ENCODE data around the gene UTS2B. TPM values are rescaled to one million over a fixed set of nuclear protein-coding genes. Genes with fewer than 3 reads are reported as not detected.

The UTS2B gene
- total RNA-seq, 4 donors from 2014 or later: 0.38 TPM; not detected in 3

GRCh38 chr3:191316876-191317603 lies 13.3 kb downstream of the UTS2B start:
- Histone ChIP-seq H3K4me1 (no peaks in the 10 kb centered on the region), H3K36me3 (no peaks in the 10 kb centered on the region), H3K9me3 (no peaks in the 10 kb centered on the region), H3K4me3 (no peak overlapping the region), H3K27ac (no peak overlapping the region), H3K27me3 (no peaks in the 10 kb centered on the region)
- intact Hi-C loops (cut with DNase I): no loop called here
- 91 to 94% methylated on average over 6 to 17 of the region's 40 CpGs for WGBS, 2 donors
- no peak for DNase-seq
- TF ChIP-seq POLR2A (IDR thresholded peaks at IDR 0.05) (no peak), CTCF (IDR thresholded peaks at IDR 0.05) (no peak)

GRCh38 chr3:191314109-191314728 lies 16.1 kb downstream of the UTS2B start:
- TF ChIP-seq POLR2A (IDR thresholded peaks at IDR 0.05): no peak
- TF ChIP-seq CTCF (IDR thresholded peaks at IDR 0.05): no peak
- Histone ChIP-seq H3K27ac (no peak overlapping the region), H3K27me3 (no peaks in the 10 kb centered on the region), H3K4me3 (no peak overlapping the region), H3K36me3 (no peaks in the 10 kb centered on the region), H3K9me3 (no peaks in the 10 kb centered on the region), H3K4me1 (no peaks in the 10 kb centered on the region)
- 71 to 81% methylated on average over 5 of the region's 5 CpGs for WGBS, 2 donors
- no peak for DNase-seq
- intact Hi-C loops (cut with DNase I): no loop called here

DNA sequence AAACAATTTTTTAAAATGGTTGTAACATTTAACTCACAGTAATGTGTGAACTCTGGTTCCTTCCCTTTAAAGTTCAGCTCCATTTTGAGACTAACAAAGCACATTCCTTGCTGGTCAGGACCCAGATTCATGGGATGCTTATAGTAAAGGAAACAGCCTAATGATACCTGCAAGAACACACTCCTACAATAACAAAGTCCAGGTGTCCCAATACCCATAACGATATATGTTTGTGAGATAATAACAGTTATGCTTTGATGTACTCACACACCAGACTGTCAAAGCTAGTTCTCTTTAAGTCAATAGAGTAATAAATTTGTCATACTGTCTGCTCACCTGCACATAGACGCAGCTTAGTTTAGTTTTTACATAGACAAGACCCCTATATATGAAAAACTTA lies 17.0 kb downstream of the UTS2B start:
- WGBS, 2 donors: 76 to 84% methylated on average over 2 of the region's 2 CpGs
- no peak overlapping the region for H3K27ac ChIP-seq
- H3K36me3 ChIP-seq: no peaks in the 10 kb centered on the region
- H3K4me3 ChIP-seq: no peak overlapping the region
- no peaks in the 10 kb centered on the region for H3K4me1 ChIP-seq
- TF ChIP-seq CTCF (IDR thresholded peaks at IDR 0.05): no peak
- TF ChIP-seq POLR2A (IDR thresholded peaks at IDR 0.05): no peak
- DNase-seq: no peak
- no peaks in the 10 kb centered on the region for H3K9me3 ChIP-seq
- no peaks in the 10 kb centered on the region for H3K27me3 ChIP-seq
- intact Hi-C loops (cut with DNase I): no loop called here

- no peak overlapping the region for H3K4me3 ChIP-seq
- no peak for TF ChIP-seq CTCF (IDR thresholded peaks at IDR 0.05)
- TF ChIP-seq POLR2A (IDR thresholded peaks at IDR 0.05): no peak
- H3K9me3 ChIP-seq: no peaks in the 10 kb centered on the region
- intact Hi-C loops (cut with DNase I): no loop called here
- no peaks in the 10 kb centered on the region for H3K27me3 ChIP-seq
- H3K27ac ChIP-seq: no peak overlapping the region
- H3K4me1 ChIP-seq: no peaks in the 10 kb centered on the region
- no peak for DNase-seq
- WGBS, 2 donors: 55 to 63% methylated on average over 4 of the region's 4 CpGs
- no peaks in the 10 kb centered on the region for H3K36me3 ChIP-seq
These were observed 23.0 kb downstream of the UTS2B start for GRCh38 chr3:191307341-191307740.

- H3K27ac ChIP-seq: no peak overlapping the region
- no peak overlapping the region for H3K4me3 ChIP-seq
- H3K9me3 ChIP-seq: no peaks in the 10 kb centered on the region
- no peak for DNase-seq
- no peaks in the 10 kb centered on the region for H3K4me1 ChIP-seq
- TF ChIP-seq POLR2A (IDR thresholded peaks at IDR 0.05): no peak
- TF ChIP-seq CTCF (IDR thresholded peaks at IDR 0.05): no peak
- H3K36me3 ChIP-seq: no peaks in the 10 kb centered on the region
- intact Hi-C loops (cut with DNase I): no loop called here
- 72 to 88% methylated on average over 4 of the region's 4 CpGs for WGBS, 2 donors
- no peaks in the 10 kb centered on the region for H3K27me3 ChIP-seq
These were observed 23.9 kb downstream of the UTS2B start for GRCh38 chr3:191306428-191306827.
